Nephron progenitor cell (in vitro differentiated cells): ENCODE measurements around the gene USE1.
A peak's percentile ranks its signal among the peaks of the same experiment; 100 is the strongest.

Experiments
- DNase-seq: peaks from one replicate; pipeline ENCODE4 v3.0.0; 2021
- H3K27ac Mint-ChIP-seq: 2 replicates; pipeline ENCODE4 v1.8.0; 2021; ENCODE audit warnings: mild to moderate bottlenecking, moderate library complexity, mixed read lengths
- H3K27me3 Mint-ChIP-seq: 2 replicates; pipeline ENCODE4 v1.8.0; 2021; ENCODE audit warnings: mild to moderate bottlenecking, low read depth, mixed read lengths; ENCODE audit not compliant: poor library complexity
- H3K36me3 Mint-ChIP-seq: 2 replicates; pipeline ENCODE4 v1.8.0; 2021; ENCODE audit warnings: low read depth, mixed read lengths
- H3K4me1 Mint-ChIP-seq: 2 replicates; pipeline ENCODE4 v1.8.0; 2021; ENCODE audit warnings: mixed read lengths
- H3K4me3 Mint-ChIP-seq: 2 replicates; pipeline ENCODE4 v1.8.0; 2021; ENCODE audit warnings: mild to moderate bottlenecking, moderate library complexity, mixed read lengths
- H3K9me3 Mint-ChIP-seq: 2 replicates; pipeline ENCODE4 v1.8.0; 2021; ENCODE audit warnings: mild to moderate bottlenecking, moderate library complexity, mixed read lengths
- CTCF ChIP-seq: fragments of 200-600 bp; sonication (generic); IDR thresholded peaks from 2 replicates; pipeline ENCODE4 v1.5.0; 2021; ENCODE audit warnings: antibody characterized with exemption

Gene USE1

GRCh38 chr19:17192751-17193150, 22.4 kb upstream of the USE1 start:
- Mint-ChIP-seq H3K4me1 (peaks cover 13% of the 10 kb centered on the region), H3K4me3 (no peak overlapping the region), H3K9me3 (no peaks in the 10 kb centered on the region), H3K27ac (no peak overlapping the region), H3K27me3 (no peaks in the 10 kb centered on the region), H3K36me3 (peaks cover 44% of the 10 kb centered on the region)
- no peak for TF ChIP-seq CTCF
- no peak for DNase-seq

DNA sequence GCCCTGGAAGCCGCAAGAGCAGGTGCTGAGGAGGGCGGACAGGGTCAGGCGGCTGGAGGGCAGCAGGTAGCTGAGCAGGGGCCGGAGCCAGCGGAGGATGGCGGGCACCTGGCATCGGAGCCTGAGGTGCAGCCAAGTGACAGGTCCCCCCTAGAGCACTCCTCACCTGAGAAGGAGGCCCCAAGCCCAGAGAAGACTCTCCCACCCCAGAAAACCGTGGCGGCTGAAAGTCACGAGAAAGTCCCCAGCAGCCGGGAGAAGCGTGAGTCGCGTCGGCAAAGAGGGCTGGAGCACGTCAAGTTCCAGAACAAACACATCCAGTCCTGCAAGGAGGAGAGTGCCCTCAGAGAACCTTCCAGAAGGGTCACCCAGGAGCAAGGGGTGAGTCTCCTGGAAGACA, 20.5 kb upstream of the USE1 start:
- DNase-seq = no peak
- Mint-ChIP-seq H3K36me3 (peaks cover 57% of the 10 kb centered on the region), H3K4me1 (peaks cover 15% of the 10 kb centered on the region), H3K27ac (no peak overlapping the region), H3K9me3 (no peaks in the 10 kb centered on the region), H3K27me3 (no peaks in the 10 kb centered on the region), H3K4me3 (no peak overlapping the region)
- TF ChIP-seq CTCF = no peak

DNA sequence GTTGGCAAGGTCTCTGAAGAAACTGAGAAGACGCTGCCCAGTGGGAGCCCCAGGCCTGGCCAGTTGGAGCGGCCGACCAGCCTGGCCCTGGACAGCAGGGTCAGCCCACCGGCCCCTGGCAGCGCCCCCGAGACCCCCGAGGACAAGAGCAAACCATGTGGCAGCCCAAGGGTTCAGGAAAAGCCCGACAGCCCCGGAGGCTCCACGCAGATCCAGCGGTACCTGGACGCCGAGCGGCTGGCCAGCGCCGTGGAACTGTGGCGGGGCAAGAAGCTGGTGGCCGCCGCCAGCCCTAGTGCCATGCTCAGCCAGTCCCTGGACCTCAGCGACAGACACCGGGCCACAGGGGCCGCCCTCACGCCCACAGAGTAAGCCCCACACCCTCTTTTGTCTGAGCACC, 20.1 kb upstream of the USE1 start:
- Mint-ChIP-seq H3K27me3 (no peaks in the 10 kb centered on the region), H3K9me3 (no peaks in the 10 kb centered on the region), H3K4me1 (peaks cover 15% of the 10 kb centered on the region), H3K4me3 (no peak overlapping the region), H3K36me3 (peaks cover 61% of the 10 kb centered on the region), H3K27ac (no peak overlapping the region)
- TF ChIP-seq CTCF = no peak
- DNase-seq = no peak

GRCh38 chr19:17196610-17197009, 18.5 kb upstream of the USE1 start:
- H3K36me3 Mint-ChIP-seq = peaks cover 65% of the 10 kb centered on the region
- peaks cover 15% of the 10 kb centered on the region for H3K4me1 Mint-ChIP-seq
- no peaks in the 10 kb centered on the region for H3K27me3 Mint-ChIP-seq
- no peak for TF ChIP-seq CTCF
- no peaks in the 10 kb centered on the region for H3K9me3 Mint-ChIP-seq
- H3K4me3 Mint-ChIP-seq = no peak overlapping the region
- no peak for DNase-seq
- peak overlapping the region; percentile 2 for H3K27ac Mint-ChIP-seq

- H3K27me3 Mint-ChIP-seq = no peaks in the 10 kb centered on the region
- H3K27ac Mint-ChIP-seq = no peak overlapping the region
- no peak for TF ChIP-seq CTCF
- H3K9me3 Mint-ChIP-seq = no peaks in the 10 kb centered on the region
- H3K4me1 Mint-ChIP-seq = peaks cover 15% of the 10 kb centered on the region
- no peak overlapping the region for H3K4me3 Mint-ChIP-seq
- peaks cover 75% of the 10 kb centered on the region for H3K36me3 Mint-ChIP-seq
- no peak for DNase-seq
Measured at GRCh38 chr19:17197666-17198065, 17.5 kb upstream of the USE1 start.

DNA sequence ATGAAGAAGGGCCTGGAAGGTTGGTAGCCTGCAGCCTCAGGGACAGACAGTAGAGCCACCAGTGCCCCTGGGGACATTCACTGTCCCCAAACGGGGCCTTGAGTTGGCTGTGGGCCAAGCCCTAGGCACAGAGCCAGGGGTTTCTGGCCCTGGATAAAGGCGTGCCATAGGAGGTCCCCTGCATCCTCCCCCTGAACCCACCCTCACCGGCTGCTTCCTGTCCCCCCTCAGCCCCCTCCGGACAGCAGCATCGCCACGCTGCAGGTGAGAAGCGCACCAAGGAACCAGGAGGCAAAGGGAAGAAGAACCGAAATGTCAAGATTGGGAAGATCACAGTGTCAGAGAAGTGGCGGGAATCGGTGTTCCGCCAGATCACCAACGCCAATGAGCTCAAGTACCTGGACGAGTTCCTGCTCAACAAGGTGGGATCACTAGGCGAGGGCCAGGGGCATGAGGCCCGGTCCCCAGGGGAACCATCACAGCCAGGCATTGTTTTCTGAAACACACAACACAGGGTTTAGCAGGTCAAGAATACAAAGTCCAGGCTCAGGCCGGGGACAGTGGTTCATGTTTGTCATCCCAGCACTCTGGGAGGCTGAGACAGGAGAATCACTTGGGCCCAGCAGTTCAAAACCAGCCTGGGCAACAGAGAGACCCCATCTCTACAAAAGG, 14.6 kb upstream of the USE1 start:
- Mint-ChIP-seq H3K27me3 (peaks cover 2% of the 10 kb centered on the region), H3K9me3 (no peaks in the 10 kb centered on the region), H3K4me3 (no peak overlapping the region), H3K4me1 (peaks cover 15% of the 10 kb centered on the region), H3K27ac (peak overlapping the region; percentile 77), H3K36me3 (peaks cover 83% of the 10 kb centered on the region)
- no peak for DNase-seq
- TF ChIP-seq CTCF = no peak
